Amniotic stem cell (primary cell): ENCODE results near the gene UTP3.
"Not testable (repeated sequence)": the region's sequence is repeated elsewhere in the genome, so short reads cannot be mapped to it uniquely, and the experiment has no call there.

Source experiments
- DNase-seq: peaks from one replicate; lab custom pipeline; 2025; lab: John Stamatoyannopoulos, UW

UTP3 gene

DNA sequence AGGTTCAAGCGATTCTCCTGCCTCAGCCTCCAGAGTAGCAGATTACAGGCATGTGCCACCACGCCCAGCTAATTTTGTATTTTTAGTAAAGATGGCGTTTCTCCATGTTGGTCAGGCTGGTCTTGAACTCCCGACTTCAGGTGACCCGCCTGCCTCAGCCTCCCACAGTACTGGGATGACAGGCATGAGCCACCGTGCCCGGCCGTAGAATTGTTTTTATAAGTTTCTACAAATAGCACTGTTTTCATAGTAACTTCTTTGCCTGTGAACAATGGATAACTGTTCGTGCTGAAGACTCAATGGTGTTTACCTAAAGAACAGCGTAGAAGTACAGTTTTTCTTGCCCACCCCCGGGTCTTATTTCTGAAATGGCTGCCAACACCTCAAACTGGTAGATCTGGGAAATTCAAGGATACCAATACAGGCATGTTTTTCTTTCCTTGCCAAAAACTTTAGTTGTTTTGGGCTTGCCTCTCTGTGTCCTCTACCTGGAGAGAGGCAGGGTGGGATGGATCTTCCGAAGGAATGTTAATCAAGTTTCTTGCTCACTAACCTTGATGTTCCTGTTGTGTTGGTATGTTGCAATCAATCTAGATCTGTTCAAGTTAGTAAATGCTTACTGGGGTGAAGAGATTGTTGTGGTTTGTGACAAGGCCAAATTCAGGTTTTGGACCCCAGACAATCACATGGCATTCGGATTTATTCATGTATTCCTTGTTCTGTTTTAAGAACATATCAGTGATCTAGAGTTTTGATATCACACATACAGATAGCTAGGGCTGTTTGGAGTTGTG is 30.7 kb downstream of the UTP3 start:
- no peak for DNase-seq

DNA sequence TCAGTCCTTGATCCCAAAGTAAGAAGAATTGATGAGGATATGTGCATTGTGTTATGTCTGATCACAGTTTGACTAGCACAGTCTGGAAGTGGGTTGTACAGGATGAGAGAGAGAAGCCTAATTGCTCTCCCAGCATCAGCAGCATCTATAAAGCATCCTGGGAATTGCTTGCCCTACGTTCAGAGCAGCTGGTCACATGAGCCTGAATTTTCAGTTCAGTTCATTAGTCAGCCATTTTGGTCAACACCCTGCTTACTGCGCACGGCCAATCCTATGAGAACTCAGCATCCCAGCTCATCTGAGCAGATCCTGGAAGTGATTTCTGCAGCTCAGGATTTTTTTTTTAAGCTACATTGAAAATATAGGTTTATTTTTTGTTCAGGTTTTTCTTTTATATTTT is 33.4 kb downstream of the UTP3 start, which contains the start of gene RUFY3:
TSS of gene RUFY3 (plus strand) at position 218 of the 400 bp plus-strand sequence. CDS start 610 bp downstream, outside the sequence.
- peak; percentile 89 for DNase-seq

DNA sequence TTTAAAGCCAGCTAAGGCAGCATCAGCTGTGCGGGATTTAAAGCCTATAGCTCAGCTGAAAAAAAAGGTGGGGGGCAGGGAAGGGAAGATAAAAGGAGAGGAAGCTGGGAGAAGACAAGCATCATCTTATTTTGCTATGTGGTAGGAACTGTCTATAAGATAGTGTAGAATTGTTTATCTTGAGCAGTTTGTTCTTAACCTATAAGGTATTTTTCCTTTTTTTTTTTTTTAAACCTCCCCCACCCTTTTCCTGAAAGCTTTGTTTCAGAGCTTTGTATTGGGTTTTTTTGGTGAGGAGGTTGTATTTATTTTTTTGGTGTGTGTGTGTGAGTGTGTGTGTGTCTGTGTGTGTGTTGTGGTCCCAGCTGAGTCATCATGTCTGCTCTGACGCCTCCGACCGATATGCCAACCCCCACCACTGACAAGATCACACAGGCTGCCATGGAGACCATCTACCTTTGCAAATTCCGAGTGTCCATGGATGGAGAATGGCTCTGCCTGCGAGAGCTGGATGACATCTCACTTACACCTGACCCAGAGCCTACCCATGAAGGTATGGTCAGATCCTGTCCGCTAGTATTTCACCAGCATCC is 34.0 kb downstream of the UTP3 start:
- DNase-seq = peak; percentile 19

DNA sequence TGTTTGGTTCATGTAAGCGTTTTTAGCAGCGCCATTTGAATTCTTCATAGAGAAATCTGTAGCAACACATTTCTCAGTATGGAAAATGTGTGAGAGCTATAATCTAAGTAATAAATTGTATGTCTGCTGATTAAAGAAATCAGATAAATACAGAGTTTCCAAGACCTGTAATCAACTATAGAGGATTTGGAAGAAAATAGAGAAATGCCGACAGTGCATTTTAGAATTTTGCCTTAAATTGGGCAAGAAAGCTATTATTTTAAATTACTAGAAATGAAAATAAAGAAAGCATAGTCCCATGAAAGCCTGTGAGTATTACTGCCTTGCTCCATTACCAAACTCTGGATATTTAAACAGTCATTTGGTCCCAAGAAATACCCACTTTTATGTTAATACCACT is 36.1 kb downstream of the UTP3 start:
- no peak for DNase-seq

DNA sequence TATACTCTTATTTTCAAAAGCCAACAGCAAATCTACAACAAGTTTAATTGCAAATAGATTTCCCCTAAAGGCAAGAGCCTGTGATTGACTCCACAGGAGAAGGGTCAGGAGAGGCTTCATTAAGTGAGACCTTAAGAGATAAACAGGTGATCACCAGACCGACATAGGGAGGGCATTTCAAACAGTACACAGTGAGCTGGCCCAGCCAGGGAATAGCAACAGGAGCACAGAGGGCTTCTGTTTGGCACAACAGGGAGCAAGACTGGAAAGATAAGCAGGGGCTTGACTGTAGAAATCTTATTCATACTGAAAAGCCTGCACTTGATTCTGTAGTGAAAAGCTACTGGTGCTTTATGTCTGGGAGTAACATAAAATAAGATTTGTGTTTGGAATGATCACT is 37.3 kb downstream of the UTP3 start:
- no peak for DNase-seq

DNA sequence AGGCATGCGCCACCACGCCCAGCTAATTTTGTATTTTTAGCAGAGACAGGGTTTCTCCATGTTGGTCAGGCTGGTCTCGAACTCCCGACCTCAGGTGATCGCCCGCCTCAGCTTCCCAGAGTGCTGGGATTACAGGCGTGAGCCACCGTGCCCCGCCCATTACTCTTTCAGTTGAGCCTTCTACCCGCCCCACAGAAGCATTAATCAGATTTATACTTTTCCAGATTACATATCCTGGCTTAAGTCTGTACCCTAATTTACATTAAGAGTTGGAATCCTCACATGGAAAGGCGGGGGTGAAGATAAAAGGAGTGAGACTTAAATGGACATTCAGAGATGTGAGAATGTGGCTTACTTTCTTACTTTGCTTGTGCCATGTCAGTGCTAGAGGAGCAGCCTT is 38.2 kb downstream of the UTP3 start:
- not testable (repeated sequence) for DNase-seq

DNA sequence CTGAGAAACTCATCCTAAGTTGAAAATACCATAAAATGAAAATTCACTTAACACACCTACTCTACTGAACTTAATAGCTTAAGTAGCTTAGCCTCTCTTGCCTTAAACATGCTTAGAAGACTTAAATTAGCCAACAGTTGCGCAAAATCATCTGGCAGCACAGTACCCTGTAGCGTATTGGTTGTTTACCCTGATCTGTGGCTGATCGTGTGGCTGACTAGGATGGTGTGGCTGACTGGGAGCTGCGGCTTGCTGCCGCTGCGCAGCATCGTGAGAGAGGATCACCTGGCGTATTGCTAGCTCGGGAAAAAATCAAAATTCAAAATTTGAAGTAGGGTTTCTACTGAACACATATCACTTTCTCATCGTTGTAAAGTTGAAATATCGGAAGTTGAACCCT is 39.8 kb downstream of the UTP3 start:
- DNase-seq = no peak

DNA sequence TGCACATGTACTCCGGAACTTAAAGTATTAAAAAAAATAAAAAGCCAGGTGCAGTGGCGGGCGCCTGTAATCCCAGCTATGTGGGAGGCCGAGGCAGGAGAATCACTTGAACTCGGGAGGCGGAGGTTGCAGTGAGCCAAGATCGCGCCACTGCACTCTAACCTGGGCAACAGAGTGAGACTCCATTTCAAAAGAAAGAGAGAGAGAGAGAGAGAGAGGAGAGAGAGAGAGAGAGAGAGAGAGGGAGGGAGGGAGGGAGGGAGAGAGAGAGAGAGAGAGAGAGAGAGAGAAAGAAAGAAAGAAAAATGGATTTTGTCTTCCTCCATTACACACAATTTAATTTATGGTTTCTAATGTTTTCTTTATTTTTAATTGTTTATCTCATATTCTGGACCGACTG is 44.5 kb downstream of the UTP3 start:
- not testable (repeated sequence) for DNase-seq

DNA sequence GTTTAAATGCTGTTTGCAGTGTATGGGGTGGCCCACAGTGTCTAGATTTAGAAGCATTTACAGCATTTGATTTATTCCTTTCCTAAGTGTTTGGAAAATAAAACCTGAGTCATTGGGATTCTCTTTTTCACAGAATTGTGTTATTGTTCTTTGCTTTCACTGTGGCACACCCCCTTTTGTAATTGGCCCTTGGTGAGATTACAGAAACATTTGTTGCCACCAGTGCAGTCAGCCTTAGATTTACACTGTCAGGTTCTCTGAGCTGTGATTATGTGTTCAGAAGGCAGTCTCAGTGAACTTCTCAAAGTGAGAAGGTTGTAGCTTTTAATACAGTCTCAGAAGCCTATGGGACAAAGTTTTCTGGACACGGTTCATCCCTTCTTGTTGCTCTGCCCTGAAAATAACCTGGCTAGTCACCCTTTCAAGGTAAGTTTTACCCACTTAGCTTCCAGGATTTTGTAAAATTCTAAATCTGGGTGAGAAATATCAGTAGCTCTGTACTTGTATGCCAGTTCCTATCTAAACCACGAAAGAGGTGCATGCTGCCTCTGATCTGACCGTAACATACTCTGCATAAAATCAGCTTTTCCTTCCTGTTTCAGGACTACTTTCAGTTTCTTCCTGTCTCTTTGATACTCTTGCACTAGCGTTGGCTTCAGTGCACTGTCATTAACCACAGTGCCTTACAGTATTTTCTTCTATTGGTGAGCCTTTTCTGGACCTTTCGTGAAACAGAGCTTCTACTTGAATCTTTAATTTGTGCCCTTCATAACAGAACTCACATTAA is 46.0 kb downstream of the UTP3 start:
- no peak for DNase-seq

DNA sequence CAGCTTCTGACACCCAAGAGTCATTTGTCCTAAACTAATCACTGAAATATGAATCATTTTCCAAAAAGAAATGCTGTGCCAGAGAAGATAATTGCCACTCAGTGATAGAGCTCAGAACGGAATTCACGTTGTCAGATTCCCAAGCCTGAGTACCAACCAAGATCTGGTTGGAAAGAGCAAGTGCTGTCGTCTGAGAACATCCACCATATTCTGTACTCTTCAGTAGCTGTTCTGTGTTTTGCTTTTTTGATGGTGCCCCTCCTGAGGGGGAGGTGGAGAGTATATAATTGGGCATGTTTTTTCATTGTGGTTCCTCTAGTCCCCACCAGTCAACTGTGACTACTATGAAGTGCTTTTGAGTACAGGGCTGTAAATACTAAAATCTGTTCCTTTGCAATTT is 46.6 kb downstream of the UTP3 start:
- no peak for DNase-seq

DNA sequence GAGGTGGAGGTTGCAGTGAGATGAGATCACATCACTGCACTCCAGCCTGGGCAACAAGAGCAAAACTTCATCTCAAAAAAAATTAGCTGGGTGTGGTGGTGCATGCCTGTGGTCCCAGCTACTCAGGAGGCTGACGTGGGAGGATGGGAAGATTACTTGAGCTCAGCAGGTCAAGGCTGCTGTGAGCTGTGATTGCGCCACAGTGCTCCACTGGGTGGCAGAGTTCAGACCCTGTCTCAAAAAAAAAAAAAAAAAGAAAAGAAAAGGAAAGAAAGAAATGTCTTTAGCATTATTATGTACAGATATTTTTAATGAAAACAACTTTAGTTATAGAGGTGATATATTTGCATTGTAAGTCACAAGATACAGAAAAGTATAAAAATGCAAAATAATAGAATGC is 47.6 kb downstream of the UTP3 start:
- not testable (repeated sequence) for DNase-seq

DNA sequence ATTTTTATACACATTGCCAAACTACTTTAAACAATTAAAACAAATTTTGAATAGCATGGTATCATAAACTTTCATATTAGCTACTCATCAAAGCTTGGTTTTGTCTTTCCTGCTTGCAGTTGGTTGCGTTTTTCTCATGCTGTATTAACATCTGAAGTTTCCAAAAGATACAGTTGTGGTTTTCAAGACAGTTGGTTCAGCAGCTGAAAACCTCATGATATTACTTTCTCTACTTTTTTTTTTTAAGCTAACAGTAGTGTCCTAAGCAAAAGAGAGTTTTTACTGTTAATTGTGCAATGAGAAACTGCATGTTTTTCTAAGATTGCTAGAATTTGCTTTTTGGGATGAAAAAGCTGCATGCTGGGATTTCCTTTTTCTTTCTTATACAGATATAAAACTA is 48.7 kb downstream of the UTP3 start:
- DNase-seq = no peak

DNA sequence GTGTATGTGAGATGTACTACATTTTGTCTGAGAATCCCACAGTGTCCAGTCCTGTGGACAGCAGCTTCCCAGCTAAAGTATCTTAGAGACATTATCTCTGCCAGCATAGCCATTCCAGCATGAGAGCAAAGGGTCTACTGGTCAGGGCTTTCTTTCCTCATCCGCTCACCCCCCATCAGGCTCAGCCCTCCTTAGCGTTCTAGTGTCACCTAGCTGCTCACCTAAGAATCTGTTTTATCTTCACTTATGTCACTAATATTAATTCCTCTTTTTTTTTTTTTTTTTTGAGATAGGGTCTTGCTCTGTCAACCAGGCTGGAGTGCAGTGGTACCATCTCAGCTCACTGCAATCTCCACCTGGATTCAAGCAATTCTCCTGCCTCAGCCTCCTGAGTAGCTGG is 49.1 kb downstream of the UTP3 start:
- DNase-seq = no peak

DNA sequence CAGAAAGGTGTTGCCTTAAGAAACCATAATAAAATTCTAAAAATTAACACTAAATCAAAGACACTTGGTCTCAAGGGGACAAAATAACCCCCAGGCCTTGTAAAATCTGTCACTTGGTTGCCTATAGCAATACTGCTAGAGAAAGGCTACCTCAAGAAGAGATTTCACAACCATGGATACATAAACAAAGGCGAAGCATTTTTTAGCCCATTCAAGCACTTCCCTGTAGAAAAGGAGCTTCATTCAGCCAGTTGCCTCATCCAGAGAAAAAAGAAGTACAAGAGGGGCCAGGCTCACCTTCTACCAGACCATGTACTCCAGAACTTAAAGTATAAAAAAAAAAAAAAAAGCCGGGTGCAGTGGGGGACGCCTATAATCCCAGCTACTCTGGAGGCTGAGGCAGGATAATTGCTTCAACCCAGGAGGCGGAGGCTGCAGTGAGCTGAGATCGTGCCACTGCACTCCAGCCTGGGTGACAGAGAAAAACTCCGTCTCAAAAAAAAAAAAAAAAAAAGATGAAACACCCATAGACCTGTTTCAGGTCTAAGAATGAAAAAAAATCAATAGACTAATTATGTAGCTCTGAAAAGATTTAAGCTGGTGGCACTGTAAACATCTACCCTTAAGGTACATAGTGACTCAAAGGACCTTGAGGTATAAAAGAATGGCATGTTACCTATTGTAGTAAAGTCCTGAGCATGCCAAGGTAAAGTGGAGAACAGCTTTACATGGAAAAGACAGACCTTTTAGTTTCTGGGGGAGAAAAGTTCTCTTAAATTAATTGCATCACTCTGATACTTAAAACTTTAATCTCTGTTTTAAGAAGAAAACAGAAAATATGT is 51.4 kb downstream of the UTP3 start:
- DNase-seq = no peak
